Chondrocyte (in vitro differentiated cells): Measurements from ENCODE around the gene ZNF324. TPM values are rescaled to one million over a fixed set of nuclear protein-coding genes. Genes with fewer than 3 reads are reported as not detected.

Source experiments
- DNase-seq: peaks from one replicate; pipeline ENCODE4 v3.0.0; 2021; ENCODE audit warnings: mixed read lengths, low spot score
- H3K27ac Mint-ChIP-seq: one replicate; pipeline ENCODE4 v1.8.0; 2021; ENCODE audit warnings: mild to moderate bottlenecking, moderate library complexity, mixed read lengths; ENCODE audit not compliant: unreplicated experiment
- H3K27me3 Mint-ChIP-seq: 2 replicates; pipeline ENCODE4 v1.8.0; 2021; ENCODE audit warnings: low read depth, mixed read lengths
- H3K36me3 Mint-ChIP-seq: 2 replicates; pipeline ENCODE4 v1.8.0; 2021; ENCODE audit warnings: low read depth, mixed read lengths
- H3K4me1 Mint-ChIP-seq: 2 replicates; pipeline ENCODE4 v1.8.0; 2021; ENCODE audit warnings: low read depth, mild to moderate bottlenecking, mixed read lengths
- H3K4me3 Mint-ChIP-seq: one replicate; pipeline ENCODE4 v1.8.0; 2021; ENCODE audit warnings: mild to moderate bottlenecking, moderate library complexity, mixed read lengths; ENCODE audit not compliant: unreplicated experiment
- H3K9me3 Mint-ChIP-seq: 2 replicates; pipeline ENCODE4 v1.8.0; 2021; ENCODE audit warnings: low read depth, mixed read lengths
- CTCF ChIP-seq: fragments of 200-600 bp; sonication (generic); IDR thresholded peaks from 2 replicates; pipeline ENCODE4 v1.5.0; 2021; ENCODE audit warnings: antibody characterized with exemption, mild to moderate bottlenecking, moderate library complexity
- long read RNA-seq: library from polyadenylated mRNA; stranded (forward); transcript quantifications from one replicate; pipeline ENCODE4 v2.0.0, GENCODE V29; 2021
- total RNA-seq: library from RNA; stranded (reverse); gene quantifications from 3 replicates; pipeline ENCODE4 v1.2.1, GENCODE V29; 2021

Gene ZNF324
- total RNA-seq: 10.8 to 12.6 TPM (median 11.3 TPM) in 3 replicates
- long read RNA-seq, transcript ZNF324-201 (4 exons, 3,000 nt): major isoform, 14 of 17 reads
- long read RNA-seq, partial matches to known transcripts: 0 of 17 reads
- long read RNA-seq, other reads (novel, unspliced or antisense): 3 of 17 reads

GRCh38 chr19:58466760-58467589, at the start of gene ZNF324:
ZNF324 (plus strand) TSS chr19:58467080; CDS start chr19:58469186, 2,106 bp downstream.
- peak; percentile 99 for DNase-seq
- Mint-ChIP-seq H3K4me1 (peaks cover 21% of the 10 kb centered on the region), H3K36me3 (peaks cover 3% of the 10 kb centered on the region)

GRCh38 chr19:58428617-58429016, 38.3 kb upstream of the ZNF324 start:
- DNase-seq: no peak

More at GRCh38 chr19:58466760-58467589, at the start of gene ZNF324:
- Mint-ChIP-seq H3K9me3 (no peaks in the 10 kb centered on the region), H3K27me3 (no peaks in the 10 kb centered on the region), H3K27ac (peak within 1 kb of the TSS; percentile 86), H3K4me3 (peak within 1 kb of the TSS; percentile 85)
- TF ChIP-seq CTCF: peak; percentile 14

GRCh38 chr19:58429745-58430144, 37.1 kb upstream of the ZNF324 start:
- no peaks in the 10 kb centered on the region for H3K27me3 Mint-ChIP-seq
- H3K4me1 Mint-ChIP-seq: no peaks in the 10 kb centered on the region
- no peak for DNase-seq
- TF ChIP-seq CTCF: no peak
- H3K36me3 Mint-ChIP-seq: peaks cover 35% of the 10 kb centered on the region
- H3K4me3 Mint-ChIP-seq: no peak overlapping the region
- peaks cover 61% of the 10 kb centered on the region for H3K9me3 Mint-ChIP-seq
- H3K27ac Mint-ChIP-seq: no peak overlapping the region

More at GRCh38 chr19:58428617-58429016, 38.3 kb upstream of the ZNF324 start:
- TF ChIP-seq CTCF: no peak
- Mint-ChIP-seq H3K4me1 (no peaks in the 10 kb centered on the region), H3K4me3 (no peak overlapping the region), H3K36me3 (peaks cover 26% of the 10 kb centered on the region), H3K27me3 (no peaks in the 10 kb centered on the region), H3K27ac (no peak overlapping the region), H3K9me3 (peaks cover 54% of the 10 kb centered on the region)

GRCh38 chr19:58434217-58434616, 32.7 kb upstream of the ZNF324 start:
- Mint-ChIP-seq H3K4me3 (no peak overlapping the region), H3K36me3 (peaks cover 59% of the 10 kb centered on the region)
- DNase-seq: no peak

More at GRCh38 chr19:58434217-58434616, 32.7 kb upstream of the ZNF324 start:
- Mint-ChIP-seq H3K27ac (no peak overlapping the region), H3K9me3 (peaks cover 64% of the 10 kb centered on the region), H3K4me1 (peaks cover 3% of the 10 kb centered on the region), H3K27me3 (no peaks in the 10 kb centered on the region)
- TF ChIP-seq CTCF: no peak
